ENCODE measurements around the gene KCNJ11. TPM values are rescaled to one million over a fixed set of nuclear protein-coding genes. Genes with fewer than 3 reads are reported as not detected.

KCNJ11 gene
- total and polyA plus RNA-seq, 2 of the 13 experiments (the other 11 are each of a cell fraction or from before 2014, with no cell fraction given), result 0.38 to 1.6 TPM

GRCh38 chr11:17423533-17424310 lies 35.3 kb upstream of the KCNJ11 start (continued):
- TF ChIP-seq ZNF761 (CRISPR knock-in tag; conservative IDR thresholded peaks at IDR 0.05) (no peak), ZNF552 (CRISPR knock-in tag; IDR thresholded peaks at IDR 0.05; ENCODE audit: borderline replicate concordance) (no peak), ARNT (IDR thresholded peaks at IDR 0.05) (no peak), CBFB (CRISPR knock-in tag; IDR thresholded peaks at IDR 0.05) (no peak), ZMYM2 (CRISPR knock-in tag; IDR thresholded peaks at IDR 0.05) (no peak), ZSCAN31 (CRISPR knock-in tag; IDR thresholded peaks at IDR 0.05; ENCODE audit: low read depth) (no peak), ARNT2 (CRISPR knock-in tag; IDR thresholded peaks at IDR 0.05; ENCODE audit: low read depth) (no peak), ZNF737 (CRISPR knock-in tag; IDR thresholded peaks at IDR 0.05; ENCODE audit: borderline replicate concordance) (no peak), ZNF652 (CRISPR knock-in tag; IDR thresholded peaks at IDR 0.05; ENCODE audit: borderline replicate concordance, low read depth) (no peak), RBFOX2 (IDR thresholded peaks at IDR 0.05; ENCODE audit: low read depth, low read length) (no peak), ELF1 (CRISPR knock-in tag; IDR thresholded peaks at IDR 0.05) (no peak), EEA1 (CRISPR knock-in tag; IDR thresholded peaks at IDR 0.05; ENCODE audit: borderline replicate concordance) (no peak), ZNF251 (CRISPR knock-in tag; IDR thresholded peaks at IDR 0.05) (no peak), FOXK2 (IDR thresholded peaks at IDR 0.05) (no peak), SMARCC2 (IDR thresholded peaks at IDR 0.05) (no peak), ZNF414 (CRISPR knock-in tag; IDR thresholded peaks at IDR 0.05) (no peak), HOXD1 (CRISPR knock-in tag; IDR thresholded peaks at IDR 0.05) (no peak), ZNF501 (CRISPR knock-in tag; IDR thresholded peaks at IDR 0.05) (peak; percentile 24; the same call in 1 of the 2 replicates), SMYD3 (CRISPR knock-in tag; IDR thresholded peaks at IDR 0.05) (no peak), ZNF780A (CRISPR knock-in tag; IDR thresholded peaks at IDR 0.05) (no peak), PITX1 (CRISPR knock-in tag; IDR thresholded peaks at IDR 0.05) (no peak), NONO (IDR thresholded peaks at IDR 0.05) (no peak), NONO (CRISPR knock-in tag; conservative IDR thresholded peaks at IDR 0.05) (no peak)
- TF ChIP-seq, protein P1, sequence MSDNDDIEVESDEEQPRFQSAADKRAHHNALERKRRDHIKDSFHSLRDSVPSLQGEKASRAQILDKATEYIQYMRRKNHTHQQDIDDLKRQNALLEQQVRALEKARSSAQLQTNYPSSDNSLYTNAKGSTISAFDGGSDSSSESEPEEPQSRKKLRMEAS (IDR thresholded peaks at IDR 0.05), result peak; percentile 91
- TF ChIP-seq, protein P2, sequence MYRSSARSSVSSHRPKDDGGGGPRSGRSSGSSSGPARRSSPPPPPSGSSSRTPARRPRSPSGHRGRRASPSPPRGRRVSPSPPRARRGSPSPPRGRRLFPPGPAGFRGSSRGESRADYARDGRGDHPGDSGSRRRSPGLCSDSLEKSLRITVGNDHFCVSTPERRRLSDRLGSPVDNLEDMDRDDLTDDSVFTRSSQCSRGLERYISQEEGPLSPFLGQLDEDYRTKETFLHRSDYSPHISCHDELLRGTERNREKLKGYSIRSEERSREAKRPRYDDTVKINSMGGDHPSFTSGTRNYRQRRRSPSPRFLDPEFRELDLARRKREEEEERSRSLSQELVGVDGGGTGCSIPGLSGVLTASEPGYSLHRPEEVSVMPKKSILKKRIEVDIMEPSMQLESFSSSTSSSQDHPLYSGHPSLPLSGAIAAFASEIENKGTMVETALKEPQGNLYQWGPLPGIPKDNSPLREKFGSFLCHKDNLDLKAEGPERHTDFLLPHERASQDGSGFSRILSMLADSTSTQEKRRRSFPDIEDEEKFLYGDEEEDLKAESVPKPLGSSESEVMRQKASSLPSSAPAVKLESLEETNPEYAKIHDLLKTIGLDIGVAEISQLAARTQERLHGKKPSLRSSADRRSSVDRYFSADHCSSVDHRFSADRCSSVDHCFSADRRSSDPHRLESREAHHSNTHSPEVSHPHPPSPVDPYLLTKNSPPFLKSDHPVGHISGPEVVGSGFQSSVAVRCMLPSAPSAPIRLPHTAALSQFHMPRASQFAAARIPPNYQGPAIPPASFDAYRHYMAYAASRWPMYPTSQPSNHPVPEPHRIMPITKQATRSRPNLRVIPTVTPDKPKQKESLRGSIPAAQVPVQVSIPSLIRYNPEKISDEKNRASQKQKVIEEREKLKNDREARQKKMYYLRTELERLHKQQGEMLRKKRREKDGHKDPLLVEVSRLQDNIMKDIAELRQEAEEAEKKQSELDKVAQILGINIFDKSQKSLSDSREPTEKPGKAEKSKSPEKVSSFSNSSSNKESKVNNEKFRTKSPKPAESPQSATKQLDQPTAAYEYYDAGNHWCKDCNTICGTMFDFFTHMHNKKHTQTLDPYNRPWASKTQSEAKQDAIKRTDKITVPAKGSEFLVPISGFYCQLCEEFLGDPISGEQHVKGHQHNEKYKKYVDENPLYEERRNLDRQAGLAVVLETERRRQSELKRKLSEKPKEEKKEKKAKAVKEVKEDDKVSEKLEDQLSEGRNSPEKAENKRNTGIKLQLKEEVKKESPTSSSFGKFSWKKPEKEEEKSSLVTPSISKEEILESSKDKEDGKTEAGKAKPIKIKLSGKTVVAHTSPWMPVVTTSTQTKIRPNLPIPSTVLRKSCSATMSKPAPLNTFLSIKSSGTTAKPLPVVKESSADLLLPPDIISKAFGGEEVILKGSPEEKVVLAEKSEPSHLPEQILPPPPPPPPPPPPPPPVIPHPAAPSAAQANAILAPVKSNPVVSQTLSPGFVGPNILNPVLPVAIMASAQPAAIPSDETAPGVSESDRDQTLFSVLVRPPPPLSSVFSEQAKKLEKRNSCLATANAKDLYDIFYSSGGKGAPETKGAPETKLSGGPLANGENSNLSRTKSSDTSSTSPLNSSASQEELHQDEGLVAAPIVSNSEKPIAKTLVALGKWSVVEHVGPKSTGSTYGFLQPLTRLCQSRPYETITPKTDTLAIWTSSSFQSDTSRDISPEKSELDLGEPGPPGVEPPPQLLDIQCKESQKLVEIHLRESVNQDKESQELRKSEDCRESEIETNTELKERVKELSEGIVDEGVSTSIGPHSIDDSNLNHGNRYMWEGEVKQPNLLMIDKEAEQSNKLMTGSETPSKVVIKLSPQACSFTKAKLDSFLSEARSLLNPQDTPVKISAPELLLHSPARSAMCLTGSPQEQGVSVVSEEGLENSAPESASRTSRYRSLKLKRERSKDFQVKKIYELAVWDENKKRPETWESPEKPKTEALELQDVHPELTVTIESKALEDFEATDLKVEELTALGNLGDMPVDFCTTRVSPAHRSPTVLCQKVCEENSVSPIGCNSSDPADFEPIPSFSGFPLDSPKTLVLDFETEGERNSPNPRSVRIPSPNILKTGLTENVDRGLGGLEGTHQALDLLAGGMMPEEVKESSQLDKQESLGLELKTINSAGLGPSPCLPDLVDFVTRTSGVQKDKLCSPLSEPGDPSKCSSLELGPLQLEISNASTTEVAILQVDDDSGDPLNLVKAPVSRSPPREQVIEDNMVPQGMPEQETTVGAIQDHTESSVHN (CRISPR knock-in tag; IDR thresholded peaks at IDR 0.05), result no peak
